CD8-positive, alpha-beta memory T cell (primary cell): ENCODE measurements around the gene PLAAT3. TPM values are rescaled to one million over a fixed set of nuclear protein-coding genes. Genes with fewer than 3 reads are reported as not detected.

ENCODE experiments used
- CTCF ChIA-PET: fragments of 350-600 bp; sonication (Branson Sonifier 250); formaldehyde crosslinking; loops from one replicate; lab custom pipeline; 2021; ENCODE audit warnings: antibody characterized with exemption; lab: Charles Lee
- POLR2A ChIA-PET: fragments of 350-600 bp; sonication (Branson Sonifier 250); formaldehyde crosslinking; loops from one replicate; lab custom pipeline; 2021; ENCODE audit warnings: antibody characterized with exemption; lab: Charles Lee
- DNase-seq, 5 donors: peaks; one replicate each; pipeline versions ENCODE4 v3.0.0 to v3.0.0-alpha.2; 2020 to 2022; ENCODE audit warnings: mixed read lengths in 1 of 5
- H3K27ac ChIP-seq: one replicate; pipeline ENCODE4 v1.7.0; 2013; ENCODE audit warnings: low read depth, mild to moderate bottlenecking, low read length, moderate library complexity
- H3K27me3 ChIP-seq: 2 replicates; pipeline ENCODE4 v1.7.0; 2013; ENCODE audit warnings: low read length, mild to moderate bottlenecking; ENCODE audit not compliant: insufficient read depth, poor library complexity, severe bottlenecking
- H3K36me3 ChIP-seq: 2 replicates; pipeline ENCODE4 v1.7.0; 2013; ENCODE audit warnings: mild to moderate bottlenecking, low read length, moderate library complexity; ENCODE audit not compliant: insufficient read depth
- H3K4me1 ChIP-seq: 2 replicates; pipeline ENCODE4 v1.7.0; 2013; ENCODE audit warnings: mild to moderate bottlenecking, low read length, moderate library complexity; ENCODE audit not compliant: insufficient read depth
- H3K4me3 ChIP-seq: 2 replicates; pipeline ENCODE4 v1.7.0; 2013; ENCODE audit warnings: mild to moderate bottlenecking, low read length
- H3K9me3 ChIP-seq: 2 replicates; pipeline ENCODE4 v1.7.0; 2013; ENCODE audit warnings: mild to moderate bottlenecking, low read length
- H3K27ac Mint-ChIP-seq, 8 donors: one replicate each; pipeline ENCODE4 v1.8.0; 2020 to 2021; ENCODE audit warnings: mixed read lengths in 8 of 8, mild to moderate bottlenecking in 6 of 8, inconsistent platforms in 3 of 8, moderate library complexity in 3 of 8
- H3K27me3 Mint-ChIP-seq, 2 donors: one replicate each; pipeline ENCODE4 v1.8.0; 2020 to 2021; ENCODE audit warnings: mixed read lengths in 2 of 2, mild to moderate bottlenecking in 1 of 2, moderate library complexity in 1 of 2
- H3K36me3 Mint-ChIP-seq, 3 donors: one replicate each; pipeline ENCODE4 v1.8.0; 2020 to 2021; ENCODE audit warnings: mixed read lengths in 3 of 3, inconsistent platforms in 1 of 3, mild to moderate bottlenecking in 1 of 3
- H3K4me1 Mint-ChIP-seq, 3 donors: one replicate each; pipeline ENCODE4 v1.8.0; 2020 to 2021; ENCODE audit warnings: mixed read lengths in 3 of 3, inconsistent platforms in 1 of 3, mild to moderate bottlenecking in 1 of 3
- H3K4me3 Mint-ChIP-seq, 7 donors: one replicate each; pipeline ENCODE4 v1.8.0; 2020 to 2021; ENCODE audit warnings: mixed read lengths in 7 of 7, mild to moderate bottlenecking in 6 of 7, moderate library complexity in 4 of 7, inconsistent platforms in 2 of 7
- H3K9me3 Mint-ChIP-seq, 5 donors: one replicate each; pipeline ENCODE4 v1.8.0; 2020 to 2022; ENCODE audit warnings: mixed read lengths in 5 of 5, mild to moderate bottlenecking in 3 of 5, moderate library complexity in 2 of 5, inconsistent platforms in 1 of 5
- polyA plus RNA-seq: library from polyadenylated mRNA; unstranded; fragments of 300-500 nt; fragmentation: Illumina TruSeq; gene quantifications from one replicate; pipeline ENCODE4 v1.2.3, GENCODE V29; 2021
- total RNA-seq, 2 experiments: library from RNA; stranded (reverse); gene quantifications; one replicate each; pipeline ENCODE4 v1.2.3, GENCODE V29; 2021

The PLAAT3 gene
- total and polyA plus RNA-seq, 3 experiments from 2014 or later = 13.9 to 39.5 (median 16.0) TPM

DNA sequence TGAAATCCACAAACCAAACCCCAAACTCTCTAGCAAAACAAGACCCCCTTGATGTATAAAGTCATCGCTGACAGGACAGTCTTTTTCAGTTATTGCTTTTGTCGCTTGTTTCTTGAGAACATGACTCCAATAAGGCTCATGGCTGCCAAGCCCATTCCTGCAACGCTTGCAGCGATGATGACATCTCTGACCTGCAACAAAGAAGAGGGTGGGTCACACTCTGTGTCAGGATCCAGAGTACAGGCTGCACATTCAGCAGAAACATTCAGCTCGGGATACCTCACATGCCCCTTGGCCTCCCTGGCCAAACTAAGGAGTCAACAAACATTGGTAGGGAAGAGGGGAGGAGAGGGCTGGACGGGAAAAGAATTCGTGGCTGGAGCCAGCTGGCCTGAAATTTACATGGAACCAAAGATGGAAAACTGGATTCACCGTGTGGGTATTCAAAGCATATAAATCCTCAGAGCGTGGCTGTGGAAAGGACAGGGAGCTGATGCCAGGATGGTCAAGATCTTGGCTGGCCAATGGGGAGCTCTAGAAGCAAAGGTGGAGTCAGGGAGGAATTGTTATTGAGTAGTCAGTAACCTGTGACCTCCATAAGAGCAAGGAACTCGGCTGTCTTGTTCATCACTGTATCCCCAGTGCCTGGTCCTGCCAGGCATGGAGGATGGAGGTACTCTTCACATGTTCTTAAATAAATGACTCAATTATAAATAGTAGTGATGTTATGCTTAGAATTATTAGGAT is 39.2 kb downstream of the PLAAT3 start:
- no peak for DNase-seq
- Histone ChIP-seq H3K4me3 (peak overlapping the region; percentile 40), H3K27ac (peak overlapping the region; percentile 19), H3K36me3 (no peaks in the 10 kb centered on the region), H3K9me3 (no peaks in the 10 kb centered on the region), H3K4me1 (peaks cover 15% of the 10 kb centered on the region), H3K27me3 (no peaks in the 10 kb centered on the region)
- Mint-ChIP-seq H3K27ac (peak overlapping the region; percentile 59 to 97 (median 92)), H3K4me1 (peaks cover 19 to 23% (median 21%) of the 10 kb centered on the region in 3 donors), H3K4me3 (peak overlapping the region; percentile 38 to 92 (median 81)), H3K36me3 (peaks cover 8 to 13% (median 8%) of the 10 kb centered on the region in 3 donors), H3K27me3 (peaks cover 0 to 2% of the 10 kb centered on the region in 2 donors), H3K9me3 (peaks cover 0 to 10% (median 4%) of the 10 kb centered on the region in 5 donors)
- ChIA-PET CTCF (interaction anchor here (2.4 to 4.5 kb wide), 2 partner anchors 23 to 96 kb away, joined by 8 to 19 read pairs; no protein-coding TSS in a partner anchor), POLR2A (interaction anchor here (1.9 kb wide), 1 partner anchor 23 kb away, joined by 6 read pairs; no protein-coding TSS in a partner anchor)

GRCh38 chr11:63573881-63574855 is 40.1 kb downstream of the PLAAT3 start:
- Histone ChIP-seq H3K9me3 (no peaks in the 10 kb centered on the region), H3K27ac (peak overlapping the region; percentile 19), H3K4me1 (peaks cover 15% of the 10 kb centered on the region), H3K4me3 (peak overlapping the region; percentile 40), H3K36me3 (no peaks in the 10 kb centered on the region), H3K27me3 (no peaks in the 10 kb centered on the region)
- Mint-ChIP-seq H3K4me1 (peaks cover 19 to 25% (median 21%) of the 10 kb centered on the region in 3 donors), H3K36me3 (peaks cover 8% of the 10 kb centered on the region in 3 donors), H3K4me3 (peak overlapping the region; percentile 38 to 92 (median 81)), H3K9me3 (peaks cover 0 to 7% (median 3%) of the 10 kb centered on the region in 5 donors), H3K27ac (peak overlapping the region; percentile 59 to 97 (median 92)), H3K27me3 (peaks cover 0 to 2% of the 10 kb centered on the region in 2 donors)
- CTCF ChIA-PET = interaction anchor here (1.5 to 4.5 kb wide), 3 partner anchors 22 to 95 kb away, joined by 3 to 19 read pairs (median 8); no protein-coding TSS in a partner anchor
- peak in 4 of 5 donors; percentile 6 to 58 (median 30) for DNase-seq
- POLR2A ChIA-PET = interaction anchor here (1.9 kb wide), 1 partner anchor 23 kb away, joined by 6 read pairs; no protein-coding TSS in a partner anchor

- Mint-ChIP-seq H3K27me3 (peaks cover 0 to 2% of the 10 kb centered on the region in 2 donors), H3K4me1 (peaks cover 29 to 41% (median 37%) of the 10 kb centered on the region in 3 donors), H3K9me3 (no peaks in the 10 kb centered on the region), H3K4me3 (no peak overlapping the region), H3K27ac (peak overlapping the region in 4 of 8 donors; percentile 35 to 71 (median 46)), H3K36me3 (peaks cover 0 to 1% (median 0%) of the 10 kb centered on the region in 3 donors)
- ChIA-PET CTCF (interaction anchor here (4.5 kb wide), 1 partner anchor 20 kb away, joined by 19 read pairs; no protein-coding TSS in a partner anchor), POLR2A (interaction anchor here (0.6 kb wide), 2 partner anchors 33 to 284 kb away, joined by 3 read pairs; no protein-coding TSS in a partner anchor)
- no peak for DNase-seq
- H3K9me3 ChIP-seq = no peaks in the 10 kb centered on the region
- no peaks in the 10 kb centered on the region for H3K36me3 ChIP-seq
- H3K4me3 ChIP-seq = no peak overlapping the region
- H3K4me1 ChIP-seq = peaks cover 21% of the 10 kb centered on the region
- no peaks in the 10 kb centered on the region for H3K27me3 ChIP-seq
- H3K27ac ChIP-seq = no peak overlapping the region
Measured at GRCh38 chr11:63572026-63572688, 42.1 kb downstream of the PLAAT3 start.

DNA sequence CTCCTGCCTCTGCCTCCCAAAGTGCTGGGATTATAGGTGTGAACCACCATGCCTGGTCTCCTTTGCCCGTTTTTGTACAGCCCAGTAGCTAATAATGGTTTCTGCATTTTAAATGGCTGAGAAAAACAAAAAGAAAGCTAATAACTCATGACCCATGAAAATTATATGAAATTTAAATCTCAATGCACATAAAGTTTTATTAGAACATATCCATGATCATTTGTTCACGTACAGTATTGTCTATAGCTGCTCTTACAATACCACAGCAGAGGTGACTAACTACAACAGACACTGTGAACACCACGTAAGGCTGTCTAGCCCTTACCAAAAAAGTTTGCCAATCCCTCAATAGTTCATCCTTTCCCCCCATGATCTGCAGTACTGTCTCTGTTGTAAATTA is 44.7 kb downstream of the PLAAT3 start:
- ChIA-PET POLR2A (no interaction called here), CTCF (interaction anchor here (1.0 kb wide), 1 partner anchor 17 kb away, joined by 3 read pairs; no protein-coding TSS in a partner anchor)
- H3K36me3 ChIP-seq = no peaks in the 10 kb centered on the region
- no peak overlapping the region for H3K4me3 Mint-ChIP-seq
- no peak overlapping the region for H3K27ac ChIP-seq
- H3K9me3 ChIP-seq = no peaks in the 10 kb centered on the region
- peaks cover 0 to 2% of the 10 kb centered on the region in 2 donors for H3K27me3 Mint-ChIP-seq
- H3K4me1 Mint-ChIP-seq = peaks cover 32 to 51% (median 47%) of the 10 kb centered on the region in 3 donors
- no peaks in the 10 kb centered on the region for H3K9me3 Mint-ChIP-seq
- no peak overlapping the region for H3K4me3 ChIP-seq
- DNase-seq = no peak
- no peaks in the 10 kb centered on the region for H3K27me3 ChIP-seq
- H3K27ac Mint-ChIP-seq = peak overlapping the region in 1 of 8 donors; percentile 8
- H3K4me1 ChIP-seq = peaks cover 32% of the 10 kb centered on the region
- H3K36me3 Mint-ChIP-seq = peaks cover 0 to 1% (median 0%) of the 10 kb centered on the region in 3 donors

- peak overlapping the region; percentile 3 for H3K4me3 ChIP-seq
Measured at GRCh38 chr11:63567044-63567840, 47.0 kb downstream of the PLAAT3 start.

DNA sequence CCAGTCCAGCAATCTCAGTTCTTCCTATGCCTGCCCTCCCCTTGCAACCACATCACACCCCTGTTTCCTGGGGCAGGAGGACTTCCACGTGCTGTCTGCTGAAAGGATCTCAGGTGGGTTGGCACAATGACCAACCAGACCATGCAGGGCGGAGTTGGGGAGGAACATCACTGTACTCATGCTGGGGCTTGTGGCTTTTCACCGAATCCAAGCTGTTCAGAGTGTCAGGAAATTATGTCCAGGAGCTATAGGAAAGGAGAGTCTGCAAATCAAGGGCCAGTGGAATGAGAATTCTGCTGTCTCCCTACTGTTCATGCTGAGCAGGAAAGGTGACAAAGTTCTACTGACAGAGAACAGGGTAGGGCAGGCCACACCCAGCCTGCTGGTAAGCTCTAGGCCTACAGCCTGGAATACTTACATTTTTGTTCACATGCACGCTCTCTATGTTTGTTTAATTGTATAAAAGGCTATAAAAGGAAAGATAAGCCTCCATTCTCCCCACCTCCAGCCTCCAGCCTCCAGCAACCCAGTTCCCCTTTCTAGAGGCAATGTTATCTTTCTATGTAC is 49.4 kb downstream of the PLAAT3 start:
- CTCF ChIA-PET = interaction anchor here (0.8 kb wide), 1 partner anchor 87 kb away, joined by 3 read pairs; no protein-coding TSS in a partner anchor
- Mint-ChIP-seq H3K27me3 (peaks cover 0 to 1% of the 10 kb centered on the region in 2 donors), H3K4me3 (peak overlapping the region in 1 of 7 donors; percentile 28), H3K27ac (peak overlapping the region in 7 of 8 donors; percentile 22 to 81 (median 68)), H3K9me3 (no peaks in the 10 kb centered on the region), H3K36me3 (no peaks in the 10 kb centered on the region), H3K4me1 (peaks cover 47 to 69% (median 65%) of the 10 kb centered on the region in 3 donors)
- H3K27me3 ChIP-seq = no peaks in the 10 kb centered on the region
- H3K27ac ChIP-seq = no peak overlapping the region
- no peaks in the 10 kb centered on the region for H3K36me3 ChIP-seq
- no peak for DNase-seq
- peaks cover 49% of the 10 kb centered on the region for H3K4me1 ChIP-seq
- no peaks in the 10 kb centered on the region for H3K9me3 ChIP-seq
- no peak overlapping the region for H3K4me3 ChIP-seq
- POLR2A ChIA-PET = no interaction called here

More at GRCh38 chr11:63567044-63567840, 47.0 kb downstream of the PLAAT3 start:
- DNase-seq = peak; percentile 58 to 87 (median 69)
- Mint-ChIP-seq H3K4me3 (peak overlapping the region; percentile 1 to 79 (median 65)), H3K27ac (peak overlapping the region; percentile 81 to 99 (median 97)), H3K36me3 (no peaks in the 10 kb centered on the region), H3K9me3 (no peaks in the 10 kb centered on the region), H3K4me1 (peaks cover 32 to 54% (median 51%) of the 10 kb centered on the region in 3 donors), H3K27me3 (peaks cover 0 to 2% of the 10 kb centered on the region in 2 donors)
- H3K36me3 ChIP-seq = no peaks in the 10 kb centered on the region
- ChIA-PET CTCF (interaction anchor here (1.0 to 1.7 kb wide), 5 partner anchors 13 to 104 kb away, joined by 3 to 5 read pairs (median 4); partner anchors contain the start of gene ATL3), POLR2A (interaction anchor here (1.0 to 2.3 kb wide), 4 partner anchors 16 to 35 kb away, joined by 3 to 11 read pairs (median 4); partner anchors contain the start of gene PLAAT4)
- no peaks in the 10 kb centered on the region for H3K27me3 ChIP-seq
- peaks cover 32% of the 10 kb centered on the region for H3K4me1 ChIP-seq
- H3K9me3 ChIP-seq = no peaks in the 10 kb centered on the region
- H3K27ac ChIP-seq = peak overlapping the region; percentile 92
